Measurements from ENCODE around the gene HES7.

HES7 gene

GRCh38 chr17:8142887-8143580 is 19.1 kb upstream of the HES7 start:
- DNase-seq (ENCODE audit: low read depth) = no peak

- no peak for DNase-seq (ENCODE audit: low read depth)
Observed at GRCh38 chr17:8142158-8142886, 18.4 kb upstream of the HES7 start.

GRCh38 chr17:8141741-8142140 is 17.8 kb upstream of the HES7 start:
- no peak for DNase-seq (ENCODE audit: low read depth)

- no peak for DNase-seq (ENCODE audit: low read depth)
Observed at GRCh38 chr17:8141045-8141444, 17.1 kb upstream of the HES7 start.

- DNase-seq (ENCODE audit: low read depth) = no peak
Observed at GRCh38 chr17:8140065-8141029, 16.4 kb upstream of the HES7 start.

GRCh38 chr17:8138672-8139371 is 14.9 kb upstream of the HES7 start:
- peak; percentile 95 for DNase-seq (ENCODE audit: low read depth)

GRCh38 chr17:8138374-8138671 is 14.4 kb upstream of the HES7 start:
- DNase-seq (ENCODE audit: low read depth) = no peak

- DNase-seq (ENCODE audit: low read depth) = no peak
Observed at GRCh38 chr17:8137645-8138373, 13.9 kb upstream of the HES7 start.

- no peak for DNase-seq (ENCODE audit: low read depth)
Observed at GRCh38 chr17:8133941-8134340, 10.0 kb upstream of the HES7 start.

GRCh38 chr17:8133399-8133798 is 9.5 kb upstream of the HES7 start:
- DNase-seq (ENCODE audit: low read depth) = no peak

- no peak for DNase-seq (ENCODE audit: low read depth)
Observed at GRCh38 chr17:8131844-8132441, 8.0 kb upstream of the HES7 start.

- no peak for DNase-seq (ENCODE audit: low read depth)
Observed at GRCh38 chr17:8128125-8128784, 4.3 kb upstream of the HES7 start.

- DNase-seq (ENCODE audit: low read depth) = no peak
Observed at GRCh38 chr17:8126491-8127066, 2.7 kb upstream of the HES7 start.

GRCh38 chr17:8125947-8126490 is 2.1 kb upstream of the HES7 start:
- DNase-seq (ENCODE audit: low read depth) = no peak

- DNase-seq (ENCODE audit: low read depth) = no peak
Observed at GRCh38 chr17:8125154-8125946, 1.4 kb upstream of the HES7 start.

- DNase-seq (ENCODE audit: low read depth) = no peak
Observed at GRCh38 chr17:8124350-8125153, 646 bp upstream of the HES7 start.

GRCh38 chr17:8122924-8123694 is 797 bp downstream of the HES7 start:
- no peak for DNase-seq (ENCODE audit: low read depth)
